PC-9 (cell line): Measurements from ENCODE around the gene PSMD6. TPM values are rescaled to one million over a fixed set of nuclear protein-coding genes. Genes with fewer than 3 reads are reported as not detected.

Source experiments
- BruUV-seq: library from RNA; stranded (reverse); fragments of 400-500 nt; replicated peaks from 2 replicates; lab custom pipeline; 2021; lab: Mats Ljungman, UMichigan
- CTCF ChIA-PET: fragments of 300-600 bp; sonication (Branson Sonifier 250); formaldehyde crosslinking; loops from one replicate; lab custom pipeline; 2022; ENCODE audit warnings: antibody characterized with exemption; lab: Charles Lee
- POLR2A ChIA-PET: fragments of 300-600 bp; sonication (Branson Sonifier 250); formaldehyde crosslinking; loops from one replicate; lab custom pipeline; 2022; ENCODE audit warnings: antibody characterized with exemption; ENCODE audit not compliant: unreplicated experiment; lab: Charles Lee
- DNase-seq, 2 experiments: peaks; one replicate each; pipeline versions ENCODE4 v3.0.0 to v3.0.0-alpha.2; 2015 to 2022; ENCODE audit warnings: mixed read lengths in 1 of 2
- H2AFZ ChIP-seq: fragments of 200-600 bp; sonication (generic); 2 replicates; pipeline ENCODE4 v1.8.1; 2017; ENCODE audit warnings: antibody characterized with exemption
- H3F3A ChIP-seq: fragments of 200-600 bp; sonication (generic); 2 replicates; pipeline ENCODE4 v1.8.1; 2017; ENCODE audit warnings: antibody characterized with exemption, mild to moderate bottlenecking, low read depth; ENCODE audit not compliant: insufficient read depth
- H3K27ac ChIP-seq: fragments of 200-600 bp; sonication (generic); 2 replicates; pipeline ENCODE4 v1.6.1; 2016; ENCODE audit warnings: mixed run types
- H3K27me3 ChIP-seq: fragments of 200-600 bp; sonication (generic); 2 replicates; pipeline ENCODE4 v1.6.1; 2016; ENCODE audit warnings: low read depth, mixed run types; ENCODE audit not compliant: insufficient read depth
- H3K36me3 ChIP-seq: fragments of 200-600 bp; sonication (generic); 2 replicates; pipeline ENCODE4 v1.6.1; 2016; ENCODE audit warnings: low read depth, mixed run types
- H3K4me1 ChIP-seq: fragments of 200-600 bp; sonication (generic); replicated peaks from 2 replicates; pipeline ENCODE4 v1.6.1; 2016; ENCODE audit warnings: mixed run types; ENCODE audit not compliant: insufficient read depth
- H3K4me2 ChIP-seq: fragments of 200-600 bp; sonication (generic); 2 replicates; pipeline ENCODE4 v1.6.1; 2017; ENCODE audit warnings: mixed run types
- H3K4me3 ChIP-seq: fragments of 200-600 bp; sonication (generic); 2 replicates; pipeline ENCODE4 v1.6.1; 2016; ENCODE audit warnings: mixed run types
- H3K79me2 ChIP-seq: fragments of 200-600 bp; sonication (generic); 2 replicates; pipeline ENCODE4 v1.6.1; 2017; ENCODE audit warnings: low read depth, mixed run types
- H3K9me2 ChIP-seq: fragments of 200-600 bp; sonication (generic); 2 replicates; pipeline ENCODE4 v1.8.1; 2017; ENCODE audit warnings: mild to moderate bottlenecking; ENCODE audit not compliant: insufficient read depth
- H3K9me3 ChIP-seq: fragments of 200-600 bp; sonication (generic); 2 replicates; pipeline ENCODE4 v1.8.1; 2016; ENCODE audit warnings: low read depth; ENCODE audit not compliant: insufficient read depth
- H4K20me1 ChIP-seq: fragments of 200-600 bp; sonication (generic); 2 replicates; pipeline ENCODE4 v1.8.1; 2017; ENCODE audit not compliant: insufficient read depth
- CTCF ChIP-seq: fragments of 200-600 bp; sonication (generic); conservative IDR thresholded peaks from 2 replicates; pipeline ENCODE4 v1.6.1; 2017; ENCODE audit warnings: mixed run types, antibody characterized with exemption, mild to moderate bottlenecking, moderate library complexity
- EZH2 ChIP-seq: fragments of 200-600 bp; sonication (generic); IDR thresholded peaks from 2 replicates; pipeline ENCODE4 v1.8.0; 2017; ENCODE audit warnings: antibody characterized with exemption, low read depth
- intact Hi-C: fragments of 100-400 bp; cut with micrococcal nuclease; formaldehyde crosslinking; loops from one replicate; pipeline ENCODE4 v1.10.0; 2022; ENCODE audit not compliant: unreplicated experiment
- total RNA-seq: library from RNA; stranded (reverse); gene quantifications from 2 replicates; pipeline ENCODE4 v1.2.3, GENCODE V29; 2021

Gene PSMD6
- total RNA-seq, 1 experiment from 2014 or later, result 68.8 TPM

DNA sequence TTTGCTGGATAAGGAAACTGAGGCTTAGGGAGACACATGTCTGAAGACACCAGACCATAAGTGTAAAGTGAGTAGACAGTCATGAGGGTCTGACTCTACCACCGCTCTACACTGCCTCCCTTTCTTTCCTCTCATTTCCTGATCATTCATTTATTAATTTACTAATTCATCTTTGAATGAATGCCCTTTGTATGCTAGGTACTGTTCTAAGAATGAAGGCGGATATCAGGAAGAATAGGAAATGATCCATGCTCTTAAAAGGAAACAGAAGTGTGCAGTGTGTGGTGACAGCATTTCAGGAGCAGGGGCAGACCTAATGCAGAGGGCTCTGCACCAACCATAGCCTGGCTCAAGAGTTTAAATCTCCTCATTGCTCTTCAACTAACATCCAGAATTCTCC lies 31.8 kb upstream of the PSMD6 start:
- no TSS peak for BruUV-seq
- Histone ChIP-seq H3K4me2 (no peak overlapping the region), H3K9me3 (no peaks in the 10 kb centered on the region), H3K27ac (no peak overlapping the region), H3K27me3 (no peaks in the 10 kb centered on the region), H3K79me2 (no peaks in the 10 kb centered on the region), H3K9me2 (no peaks in the 10 kb centered on the region), H3K36me3 (no peaks in the 10 kb centered on the region), H3K4me3 (no peak overlapping the region), H3K4me1 (0 out of 2 replicates have a peak, but pooled peaks cover 4% of the 10 kb centered on the region), H4K20me1 (no peaks in the 10 kb centered on the region), H3F3A (no peaks in the 10 kb centered on the region), H2AFZ (no peak overlapping the region)
- TF ChIP-seq CTCF (no peak), EZH2 (no peak)
- intact Hi-C loops, result no loop called here
- POLR2A ChIA-PET, result no interaction called here
- no peak for DNase-seq
- CTCF ChIA-PET, result no interaction called here

DNA sequence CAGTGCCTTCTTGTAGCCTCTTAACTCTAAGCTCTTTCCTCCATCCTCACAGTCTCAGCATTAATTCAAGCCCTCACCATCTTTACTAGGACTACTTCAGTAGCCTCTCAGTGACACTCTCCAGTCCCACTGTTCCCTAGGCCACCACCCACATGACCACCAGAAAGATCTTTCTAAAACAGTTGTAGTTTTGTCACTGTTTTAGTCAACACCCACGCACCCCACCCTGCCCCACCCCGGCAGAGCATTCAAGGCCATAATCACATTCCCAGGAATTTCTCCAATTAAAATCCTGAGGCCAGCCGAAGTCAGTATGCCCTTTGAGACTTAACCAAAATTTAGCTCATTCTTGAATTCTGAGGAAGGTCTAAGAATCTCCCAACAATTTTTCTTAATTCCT lies 31.2 kb upstream of the PSMD6 start:
- no peak for DNase-seq
- 0 out of 2 replicates have a peak, but pooled peaks cover 4% of the 10 kb centered on the region for H3K4me1 ChIP-seq
- no peak overlapping the region for H2AFZ ChIP-seq
- no peaks in the 10 kb centered on the region for H3K9me3 ChIP-seq
- intact Hi-C loops, result no loop called here
- TF ChIP-seq EZH2 (no peak), CTCF (no peak)
- H3K36me3 ChIP-seq, result no peaks in the 10 kb centered on the region
- no peak overlapping the region for H3K4me2 ChIP-seq
- no peaks in the 10 kb centered on the region for H3K9me2 ChIP-seq
- no peaks in the 10 kb centered on the region for H3K27me3 ChIP-seq
- no peaks in the 10 kb centered on the region for H4K20me1 ChIP-seq
- no TSS peak for BruUV-seq
- H3K27ac ChIP-seq, result no peak overlapping the region
- ChIA-PET POLR2A (no interaction called here), CTCF (no interaction called here)
- no peak overlapping the region for H3K4me3 ChIP-seq
- H3K79me2 ChIP-seq, result no peaks in the 10 kb centered on the region
- H3F3A ChIP-seq, result no peaks in the 10 kb centered on the region

DNA sequence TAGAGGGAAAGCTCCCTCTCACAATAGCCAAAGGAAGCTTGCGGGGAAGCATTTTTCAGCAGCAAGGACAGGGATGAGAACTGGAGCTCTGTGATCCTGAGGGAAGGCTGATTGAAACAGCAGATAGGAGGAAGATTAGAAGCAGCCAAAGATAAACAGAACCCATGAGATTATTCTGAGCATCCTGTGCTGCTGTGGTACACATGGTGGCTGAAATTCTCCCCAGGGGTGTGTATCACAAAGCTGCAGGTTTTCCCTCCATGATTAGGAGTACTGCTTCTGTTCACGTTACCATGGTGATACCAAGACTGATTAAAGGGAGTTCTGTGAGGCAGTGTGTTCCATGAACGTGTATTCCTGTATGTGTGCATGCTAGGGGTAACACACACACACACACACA lies 30.3 kb upstream of the PSMD6 start:
- Histone ChIP-seq H3F3A (no peaks in the 10 kb centered on the region; the same call in 1 of the 2 replicates), H3K27me3 (no peaks in the 10 kb centered on the region), H3K36me3 (no peaks in the 10 kb centered on the region), H4K20me1 (no peaks in the 10 kb centered on the region), H3K27ac (no peak overlapping the region), H3K9me2 (no peaks in the 10 kb centered on the region), H3K4me2 (no peak overlapping the region), H3K9me3 (no peaks in the 10 kb centered on the region), H3K79me2 (no peaks in the 10 kb centered on the region), H3K4me1 (0 out of 2 replicates have a peak, but pooled peaks cover 4% of the 10 kb centered on the region), H3K4me3 (no peak overlapping the region), H2AFZ (no peak overlapping the region)
- DNase-seq, result no peak
- ChIA-PET CTCF (no interaction called here), POLR2A (interaction anchor here (0.6 to 0.7 kb wide), 2 partner anchors 41 to 47 kb away, joined by 4 to 9 read pairs; no protein-coding TSS in a partner anchor)
- TF ChIP-seq EZH2 (no peak), CTCF (no peak)
- intact Hi-C loops, result no loop called here
- no TSS peak for BruUV-seq
